Stimulated activated CD4-positive, alpha-beta T cell treated with anti-CD3 and anti-CD28 coated beads, Interleukin-1b, Interleukin-23, amount 100 ng/mL, for 48 hours (primary cell): ENCODE data around the gene MRPL47.

Source experiments
- DNase-seq: peaks from one replicate; pipeline ENCODE4 v3.0.0-alpha.2; 2020

The MRPL47 gene

GRCh38 chr3:179590669-179591068 is 13.8 kb downstream of the MRPL47 start:
- no peak for DNase-seq

DNA sequence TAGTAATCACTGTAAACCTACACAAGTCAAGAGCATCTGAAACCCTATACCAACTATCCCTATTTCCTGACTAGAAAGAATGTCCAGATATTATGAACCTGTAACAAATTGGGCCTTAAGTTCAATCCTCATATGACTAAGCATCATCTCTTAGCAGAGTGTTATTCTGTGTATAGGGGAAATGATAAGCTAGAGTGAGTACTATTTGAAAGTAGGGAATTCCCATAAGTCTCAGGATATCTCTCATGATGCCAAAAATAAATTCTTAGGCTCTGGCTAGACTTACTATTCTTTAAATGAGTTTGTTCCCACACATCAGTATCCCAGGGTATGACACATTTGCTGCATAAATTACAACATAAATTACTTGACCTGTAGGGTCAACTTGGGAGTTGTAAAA is 15.3 kb downstream of the MRPL47 start:
- no peak for DNase-seq

DNA sequence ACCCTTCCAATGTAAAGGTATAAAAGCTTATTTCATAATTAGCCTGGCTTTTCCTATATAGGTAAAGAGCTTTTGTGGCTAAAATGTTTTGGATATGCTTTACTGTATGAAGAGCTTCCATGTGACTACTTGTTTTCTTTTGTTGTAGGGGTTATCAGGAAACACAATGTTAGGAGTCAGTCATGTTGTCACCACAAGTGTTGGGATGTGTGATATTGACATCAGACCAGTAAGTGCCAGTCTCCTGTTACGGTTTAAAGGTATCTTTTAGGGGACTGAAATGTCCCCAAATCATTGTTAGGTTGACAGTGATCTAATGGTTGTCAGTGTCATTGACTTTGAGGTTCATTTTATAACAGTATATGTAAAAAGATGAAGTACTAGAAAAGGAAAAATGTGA is 23.4 kb downstream of the MRPL47 start:
- no peak for DNase-seq

- no peak for DNase-seq
Measured at GRCh38 chr3:179565496-179565895, 38.9 kb downstream of the MRPL47 start.

- peak; percentile 83 for DNase-seq
Measured at GRCh38 chr3:179563271-179563783, 41.1 kb downstream of the MRPL47 start.

- peak; percentile 100 for DNase-seq
Measured at GRCh38 chr3:179562591-179563270, 41.7 kb downstream of the MRPL47 start, which contains the start of gene ACTL6A. Gene ACTL6A, plus strand, starts transcription at chr3:179562926. Its CDS starts 167 bp downstream, at chr3:179563093.

DNA sequence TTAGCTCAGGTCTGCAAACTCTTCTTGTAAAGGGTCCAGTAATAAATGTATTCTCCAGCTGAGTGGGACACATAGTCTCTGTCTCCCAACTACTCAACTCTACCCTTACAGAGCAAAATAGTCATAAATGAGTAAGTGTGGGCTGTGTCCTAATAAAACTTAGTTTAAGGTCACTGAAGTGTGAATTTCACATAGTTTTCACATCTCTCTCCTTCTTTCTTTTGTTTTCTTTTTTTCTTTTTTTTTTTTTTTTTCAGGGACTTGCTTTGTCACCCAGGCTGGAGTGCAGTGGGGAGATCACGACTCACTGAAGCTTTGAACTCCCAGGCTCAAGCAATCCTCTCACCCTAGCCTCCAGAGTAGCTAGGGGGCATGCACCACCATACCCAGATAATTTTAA is 43.6 kb downstream of the MRPL47 start:
- no peak for DNase-seq

GRCh38 chr3:179558742-179559364 is 45.6 kb downstream of the MRPL47 start:
- DNase-seq: peak; percentile 44

DNA sequence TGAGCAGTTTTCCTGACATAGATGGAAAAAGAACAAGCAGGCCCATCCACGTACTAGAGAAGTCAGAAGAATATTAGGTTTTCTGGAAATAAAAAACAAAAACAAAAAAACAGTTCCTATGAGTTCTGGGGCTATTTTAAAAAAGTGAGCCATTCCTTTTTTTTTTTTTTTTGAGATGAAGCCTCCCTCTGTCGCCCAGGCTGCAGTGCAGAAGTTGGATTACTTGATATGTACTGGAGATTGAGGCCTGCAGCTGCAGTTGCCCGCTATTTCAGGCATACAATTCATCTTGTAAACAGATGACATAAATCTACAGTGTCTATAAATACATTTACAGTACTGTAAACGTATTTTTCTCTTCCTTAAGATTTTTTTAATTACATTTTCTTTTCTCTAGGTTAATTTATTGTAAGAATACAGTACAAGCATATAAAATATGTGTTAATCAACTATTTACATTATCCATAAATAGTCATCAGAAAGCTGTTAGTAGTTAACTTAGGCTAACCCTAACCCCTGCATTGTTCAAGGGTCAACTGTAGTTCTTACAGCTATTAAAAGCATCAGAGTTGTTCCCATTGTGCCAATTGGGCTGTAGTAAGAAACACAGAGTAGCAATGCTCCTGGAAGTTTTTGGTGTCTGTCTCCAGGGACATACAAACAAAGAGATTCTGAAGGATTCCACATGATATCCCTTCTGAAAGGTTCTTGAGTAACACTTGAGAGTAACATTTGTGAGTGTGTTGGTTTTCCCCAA is 52.9 kb downstream of the MRPL47 start:
- no peak for DNase-seq

DNA sequence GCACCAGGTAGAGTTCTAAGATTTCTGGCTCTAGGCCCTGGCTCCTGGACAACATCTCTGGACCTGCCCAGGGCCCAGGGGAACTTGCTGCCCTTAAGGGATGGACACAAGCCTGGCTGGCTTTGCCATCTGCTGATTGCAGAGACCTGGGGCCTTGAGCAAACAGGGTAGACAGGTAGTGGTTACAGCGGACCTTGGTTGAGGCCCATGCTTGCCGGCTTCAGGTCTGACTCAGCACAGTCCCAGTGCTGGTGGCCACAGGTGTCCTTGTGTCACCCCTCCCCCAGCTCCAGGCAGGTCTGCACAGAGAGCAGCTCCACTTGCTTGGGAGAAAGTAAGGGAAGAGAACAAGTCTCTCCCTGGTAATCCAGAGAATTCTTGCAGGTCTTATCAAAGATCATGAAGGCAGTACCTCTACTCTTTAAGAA is 57.6 kb downstream of the MRPL47 start:
- no peak for DNase-seq

GRCh38 chr3:179544981-179545645 is 59.3 kb downstream of the MRPL47 start:
- DNase-seq: no peak

DNA sequence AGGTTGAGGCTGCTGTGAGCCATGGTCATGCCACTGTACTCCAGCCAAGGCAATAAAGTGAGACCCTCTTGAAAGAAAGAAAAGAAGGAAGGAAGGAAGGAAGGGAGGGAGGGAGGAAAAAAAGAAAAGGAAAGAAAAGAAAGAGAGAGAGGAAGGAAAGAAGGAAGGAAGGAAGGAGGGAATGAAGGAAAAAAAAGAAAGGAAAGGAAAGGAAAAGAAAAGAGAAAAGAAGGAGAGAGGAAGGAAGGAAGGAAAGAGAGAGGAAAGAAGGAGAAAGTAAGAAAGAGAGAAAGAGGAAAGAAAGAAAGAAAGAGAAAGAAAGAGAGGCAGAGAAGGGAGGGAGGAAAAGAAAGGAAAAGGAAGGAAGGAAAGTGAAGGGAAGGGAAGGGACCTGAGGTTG is 62.1 kb downstream of the MRPL47 start:
- no peak for DNase-seq

GRCh38 chr3:179541596-179541995 is 62.8 kb downstream of the MRPL47 start:
- no peak for DNase-seq

DNA sequence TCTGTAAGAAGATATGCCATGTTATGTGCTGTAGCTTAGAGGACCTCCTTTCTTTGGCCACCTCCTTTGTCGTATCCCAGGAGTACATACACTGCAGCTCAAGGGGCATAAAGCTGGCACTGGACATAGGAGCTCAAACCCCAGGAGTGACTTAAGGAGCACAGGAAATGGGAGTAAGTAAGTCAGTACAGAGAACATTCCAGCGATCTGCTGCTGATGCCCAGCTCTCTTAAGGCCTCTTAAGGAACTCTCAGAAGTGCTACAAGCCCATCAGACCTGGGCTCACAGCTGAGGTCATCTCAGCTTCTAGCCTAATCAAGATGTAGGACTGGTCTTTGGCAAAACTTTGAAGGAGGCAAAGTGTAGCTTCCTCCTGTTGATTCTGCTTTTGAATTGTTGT is 63.3 kb downstream of the MRPL47 start:
- DNase-seq: no peak
